ENCODE data around the gene ZFC3H1. TPM values are rescaled to one million over a fixed set of nuclear protein-coding genes. Genes with fewer than 3 reads are reported as not detected.

ZFC3H1 gene
- total and polyA plus RNA-seq, 2 experiments from 2014 or later, result 15.1 to 27.0 TPM

GRCh38 chr12:71567537-71567936 is 96.1 kb downstream of the ZFC3H1 start:
- no peaks in the 10 kb centered on the region for H3K36me3 ChIP-seq (ENCODE audit: low read depth)
- DNase-seq, result peak; percentile 24
- peaks cover 7% of the 10 kb centered on the region; the same call in 1 of the 2 replicates for H3K4me1 ChIP-seq (ENCODE audit: insufficient read depth)
- H3K4me3 ChIP-seq, result no peak overlapping the region
- no peak overlapping the region for H3K27ac ChIP-seq
- WGBS, 2 experiments (ENCODE audit: low coverage in 1 of 2, low lambda C conversion rate in 2 of 2, missing lambda C conversion rate in 2 of 2), result 75 to 80% methylated on average over 3 of the region's 3 CpGs
- no peaks in the 10 kb centered on the region for H3F3A ChIP-seq (ENCODE audit: insufficient read depth)
- in situ Hi-C loops (cut with MboI), result no loop called here
- no peak for TF ChIP-seq EZH2phosphoT487 (IDR thresholded peaks at IDR 0.05; ENCODE audit: insufficient read depth, low read depth)
- TF ChIP-seq EZH2 (IDR thresholded peaks at IDR 0.05; ENCODE audit: insufficient read depth, poor library complexity, severe bottlenecking), result no peak
- no peaks in the 10 kb centered on the region for H4K20me1 ChIP-seq (ENCODE audit: insufficient read depth)
- H3K4me2 ChIP-seq (ENCODE audit: unreplicated experiment), result no peak overlapping the region
- H3K27me3 ChIP-seq (replicated peaks; ENCODE audit: insufficient read depth), result no peaks in the 10 kb centered on the region
- no peaks in the 10 kb centered on the region for H3K79me2 ChIP-seq (ENCODE audit: insufficient read depth)
- no peaks in the 10 kb centered on the region for H3K9me2 ChIP-seq (ENCODE audit: insufficient read depth)
- H2AFZ ChIP-seq, result no peak overlapping the region
- H3K9me3 ChIP-seq (ENCODE audit: low read depth), result no peaks in the 10 kb centered on the region
- H3K9ac ChIP-seq, result no peak overlapping the region

DNA sequence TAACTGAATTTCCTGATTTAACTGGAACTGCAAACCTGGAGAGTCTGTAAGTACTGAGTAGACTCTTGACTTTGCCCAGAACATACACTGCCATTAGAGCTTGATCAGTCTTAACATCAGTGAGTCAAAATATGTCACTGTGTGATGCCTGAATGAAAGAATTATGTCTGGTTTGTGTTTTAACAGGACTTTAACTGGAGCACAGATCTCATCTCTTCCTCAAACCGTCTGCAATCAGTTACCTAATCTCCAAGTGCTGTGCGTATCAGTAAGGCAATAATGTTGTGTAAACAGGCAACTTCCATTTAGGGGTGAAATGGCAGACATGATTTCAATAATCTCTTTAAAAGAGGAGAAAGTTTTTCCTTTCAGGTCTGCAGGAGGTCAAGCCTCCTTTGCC is 97.0 kb downstream of the ZFC3H1 start:
- no peak overlapping the region for H3K4me3 ChIP-seq
- WGBS, 2 experiments (ENCODE audit: low coverage in 1 of 2, low lambda C conversion rate in 2 of 2, missing lambda C conversion rate in 2 of 2), result 64 to 77% methylated on average over 2 of the region's 2 CpGs
- no peaks in the 10 kb centered on the region for H3K36me3 ChIP-seq (ENCODE audit: low read depth)
- H3K9me3 ChIP-seq (ENCODE audit: low read depth), result no peaks in the 10 kb centered on the region
- DNase-seq, result no peak
- H3K9ac ChIP-seq, result no peak overlapping the region
- H4K20me1 ChIP-seq (ENCODE audit: insufficient read depth), result no peaks in the 10 kb centered on the region
- in situ Hi-C loops (cut with MboI), result no loop called here
- H3K4me2 ChIP-seq (ENCODE audit: unreplicated experiment), result no peak overlapping the region
- no peaks in the 10 kb centered on the region for H3F3A ChIP-seq (ENCODE audit: insufficient read depth)
- no peaks in the 10 kb centered on the region for H3K9me2 ChIP-seq (ENCODE audit: insufficient read depth)
- no peaks in the 10 kb centered on the region for H3K79me2 ChIP-seq (ENCODE audit: insufficient read depth)
- H3K27ac ChIP-seq, result no peak overlapping the region
- no peaks in the 10 kb centered on the region for H3K27me3 ChIP-seq (replicated peaks; ENCODE audit: insufficient read depth)
- peaks cover 7% of the 10 kb centered on the region; the same call in 1 of the 2 replicates for H3K4me1 ChIP-seq (ENCODE audit: insufficient read depth)
- TF ChIP-seq EZH2phosphoT487 (IDR thresholded peaks at IDR 0.05; ENCODE audit: insufficient read depth, low read depth) (no peak), EZH2 (IDR thresholded peaks at IDR 0.05; ENCODE audit: insufficient read depth, poor library complexity, severe bottlenecking) (no peak)
- H2AFZ ChIP-seq, result no peak overlapping the region

GRCh38 chr12:71565535-71565934 is 98.1 kb downstream of the ZFC3H1 start:
- H3K9ac ChIP-seq, result no peak overlapping the region
- no peak overlapping the region for H2AFZ ChIP-seq
- H3K4me1 ChIP-seq (ENCODE audit: insufficient read depth), result peaks cover 7% of the 10 kb centered on the region; the same call in 1 of the 2 replicates
- no peaks in the 10 kb centered on the region for H3K9me3 ChIP-seq (ENCODE audit: low read depth)
- H3K9me2 ChIP-seq (ENCODE audit: insufficient read depth), result no peaks in the 10 kb centered on the region
- WGBS, 2 experiments (ENCODE audit: low coverage in 1 of 2, low lambda C conversion rate in 2 of 2, missing lambda C conversion rate in 2 of 2), result 12% methylated on average over 1 of the region's 1 CpG
- H3F3A ChIP-seq (ENCODE audit: insufficient read depth), result no peaks in the 10 kb centered on the region
- no peaks in the 10 kb centered on the region for H3K27me3 ChIP-seq (replicated peaks; ENCODE audit: insufficient read depth)
- DNase-seq, result no peak
- H3K4me2 ChIP-seq (ENCODE audit: unreplicated experiment), result no peak overlapping the region
- H3K36me3 ChIP-seq (ENCODE audit: low read depth), result no peaks in the 10 kb centered on the region
- H3K27ac ChIP-seq, result no peak overlapping the region
- no peak for TF ChIP-seq EZH2 (IDR thresholded peaks at IDR 0.05; ENCODE audit: insufficient read depth, poor library complexity, severe bottlenecking)
- TF ChIP-seq EZH2phosphoT487 (IDR thresholded peaks at IDR 0.05; ENCODE audit: insufficient read depth, low read depth), result no peak
- in situ Hi-C loops (cut with MboI), result no loop called here
- no peaks in the 10 kb centered on the region for H3K79me2 ChIP-seq (ENCODE audit: insufficient read depth)
- no peak overlapping the region for H3K4me3 ChIP-seq
- no peaks in the 10 kb centered on the region for H4K20me1 ChIP-seq (ENCODE audit: insufficient read depth)

- Histone ChIP-seq H3K4me1 (ENCODE audit: insufficient read depth) (peaks cover 15% of the 10 kb centered on the region), H2AFZ (no peak overlapping the region), H3K79me2 (ENCODE audit: insufficient read depth) (no peaks in the 10 kb centered on the region), H3F3A (ENCODE audit: insufficient read depth) (peaks cover 12% of the 10 kb centered on the region; the same call in 1 of the 2 replicates), H4K20me1 (ENCODE audit: insufficient read depth) (no peaks in the 10 kb centered on the region), H3K9me3 (ENCODE audit: low read depth) (no peaks in the 10 kb centered on the region), H3K9me2 (ENCODE audit: insufficient read depth) (no peaks in the 10 kb centered on the region), H3K27me3 (replicated peaks; ENCODE audit: insufficient read depth) (no peaks in the 10 kb centered on the region), H3K36me3 (ENCODE audit: low read depth) (no peaks in the 10 kb centered on the region), H3K4me2 (ENCODE audit: unreplicated experiment) (no peak overlapping the region), H3K27ac (no peak overlapping the region), H3K9ac (no peak overlapping the region), H3K4me3 (no peak overlapping the region)
- in situ Hi-C loops (cut with MboI), result no loop called here
- DNase-seq, result no peak
- WGBS, 2 experiments (ENCODE audit: low coverage in 1 of 2, low lambda C conversion rate in 2 of 2, missing lambda C conversion rate in 2 of 2), result 78 to 80% methylated on average over 11 of the region's 11 CpGs
- TF ChIP-seq EZH2phosphoT487 (IDR thresholded peaks at IDR 0.05; ENCODE audit: insufficient read depth, low read depth) (no peak), EZH2 (IDR thresholded peaks at IDR 0.05; ENCODE audit: insufficient read depth, poor library complexity, severe bottlenecking) (no peak)
Observed at GRCh38 chr12:71562676-71563595, 100.7 kb downstream of the ZFC3H1 start.

Small RNA genes lying within 50 kb of the gene (small RNA-seq; reads per million reads assigned to genes)
- gene RF00560 (ENCODE audit: low read depth, low replicate concordance), result not detected

Other genes starting within 250 kb of the ZFC3H1 start
- not detected in 2 replicates for gene LGR5, start 224.1 kb downstream of the ZFC3H1 start, total RNA-seq (2014; rRNA removed; shearing (Covaris generic))
- not detected in 2 replicates for gene LGR5, start 224.1 kb downstream of the ZFC3H1 start, polyA plus RNA-seq (2016; fragmentation: Nextera tagmentation; extraction: Ambion mirVana)
- gene THAP2, start 453 bp upstream of the ZFC3H1 start, total RNA-seq (2014; rRNA removed; shearing (Covaris generic)), result 8.0 and 10.3 TPM in 2 replicates
- gene THAP2, start 453 bp upstream of the ZFC3H1 start, polyA plus RNA-seq (2016; fragmentation: Nextera tagmentation; extraction: Ambion mirVana), result 5.0 and 7.0 TPM in 2 replicates
- gene TMEM19, start 22.2 kb upstream of the ZFC3H1 start, total RNA-seq (2014; rRNA removed; shearing (Covaris generic)), result 25.8 and 40.5 TPM in 2 replicates
- 16.0 and 18.2 TPM in 2 replicates for gene TMEM19, start 22.2 kb upstream of the ZFC3H1 start, polyA plus RNA-seq (2016; fragmentation: Nextera tagmentation; extraction: Ambion mirVana)
- gene RAB21, start 91.0 kb upstream of the ZFC3H1 start, total RNA-seq (2014; rRNA removed; shearing (Covaris generic)), result 26.6 and 48.1 TPM in 2 replicates
- 38.8 and 42.8 TPM in 2 replicates for gene RAB21, start 91.0 kb upstream of the ZFC3H1 start, polyA plus RNA-seq (2016; fragmentation: Nextera tagmentation; extraction: Ambion mirVana)
- gene TBC1D15, start 175.9 kb upstream of the ZFC3H1 start, total RNA-seq (2014; rRNA removed; shearing (Covaris generic)), result 13.4 and 14.7 TPM in 2 replicates
- 28.8 and 30.2 TPM in 2 replicates for gene TBC1D15, start 175.9 kb upstream of the ZFC3H1 start, polyA plus RNA-seq (2016; fragmentation: Nextera tagmentation; extraction: Ambion mirVana)